Lower leg skin (tissue), 3 donors: ENCODE results near the gene TBATA.

Experiments used
- CTCF ChIP-seq, 3 donors: fragments of 450-650 bp; IDR thresholded peaks; one replicate each; pipeline ENCODE4 v1.5.1; 2016; ENCODE audit warnings: antibody characterized with exemption in 3 of 3, mild to moderate bottlenecking in 3 of 3, moderate library complexity in 2 of 3
- POLR2A ChIP-seq, 2 donors: fragments of 450-650 bp; IDR thresholded peaks; one replicate each; pipeline ENCODE4 v1.6.1; 2016 to 2017; ENCODE audit warnings: antibody characterized with exemption in 2 of 2, mild to moderate bottlenecking in 1 of 2, moderate library complexity in 1 of 2

GRCh38 chr10:70737250-70737649 lies 47.9 kb downstream of the TBATA start:
- TF ChIP-seq POLR2A (IDR thresholded peaks at IDR 0.05): no peak
- TF ChIP-seq CTCF (IDR thresholded peaks at IDR 0.05): no peak
